ENCODE measurements around the gene HACE1. TPM values are rescaled to one million over a fixed set of nuclear protein-coding genes. Genes with fewer than 3 reads are reported as not detected.

Gene HACE1
- total RNA-seq, 1 experiment from 2014 or later, result 13.0 TPM

- Histone ChIP-seq H3K27ac (ENCODE audit: low read length) (no peak overlapping the region), H3K4me3 (ENCODE audit: low read depth in 2 of 2, low read length in 2 of 2) (no peak overlapping the region), H3K4me1 (ENCODE audit: control insufficient read depth, insufficient read depth, low read length) (no peaks in the 10 kb centered on the region), H3K9me3 (ENCODE audit: control insufficient read depth, insufficient read depth, low read depth, low read length) (no peaks in the 10 kb centered on the region), H3K27me3 (ENCODE audit: control insufficient read depth, insufficient read depth, low read length) (no peaks in the 10 kb centered on the region), H3K36me3 (ENCODE audit: control insufficient read depth, insufficient read depth, low read length) (no peaks in the 10 kb centered on the region)
- CTCF ChIA-PET, result no interaction called here
- POLR2A ChIA-PET, result no interaction called here
- DNase-seq (ENCODE audit: low read depth, low spot score) (no peak), ATAC-seq (no peak)
- TF ChIP-seq POLR2AphosphoS5 (IDR thresholded peaks at IDR 0.05; ENCODE audit: low read depth, low read length), result no peak
- no peak for TF ChIP-seq TCF7L2 (IDR thresholded peaks at IDR 0.05; ENCODE audit: low read depth, low read length)
- no peak for TF ChIP-seq SIN3A (IDR thresholded peaks at IDR 0.05; ENCODE audit: borderline replicate concordance, insufficient read depth, low read depth, low read length)
- no peak for TF ChIP-seq REST (IDR thresholded peaks at IDR 0.05; ENCODE audit: insufficient read depth in 1 of 2, low read depth in 2 of 2, low read length in 1 of 2)
- TF ChIP-seq CTCF (IDR thresholded peaks at IDR 0.05), result no peak
- BruUV-seq (replicated peaks), result no TSS peak
- intact Hi-C loops (cut with micrococcal nuclease; ENCODE audit: unreplicated experiment), result no loop called here
- in situ Hi-C loops (cut with HindIII; ENCODE audit: low pct_unique_long_range_greater_than_20kb, low sequenced_read_pairs), result no loop called here
Measured at GRCh38 chr6:104718672-104719071, 141.0 kb downstream of the HACE1 start.

- no peaks in the 10 kb centered on the region for H3K9me3 ChIP-seq (ENCODE audit: control insufficient read depth, insufficient read depth, low read depth, low read length)
- intact Hi-C loops (cut with micrococcal nuclease; ENCODE audit: unreplicated experiment), result no loop called here
- no TSS peak for BruUV-seq (replicated peaks)
- in situ Hi-C loops (cut with HindIII; ENCODE audit: low pct_unique_long_range_greater_than_20kb, low sequenced_read_pairs), result no loop called here
- H3K36me3 ChIP-seq (ENCODE audit: control insufficient read depth, insufficient read depth, low read length), result no peaks in the 10 kb centered on the region
- CTCF ChIA-PET, result no interaction called here
- no peak for ATAC-seq
- no peaks in the 10 kb centered on the region for H3K27me3 ChIP-seq (ENCODE audit: control insufficient read depth, insufficient read depth, low read length)
- no peaks in the 10 kb centered on the region for H3K4me1 ChIP-seq (ENCODE audit: control insufficient read depth, insufficient read depth, low read length)
- TF ChIP-seq REST (IDR thresholded peaks at IDR 0.05; ENCODE audit: insufficient read depth in 1 of 2, low read depth in 2 of 2, low read length in 1 of 2), result no peak
- no peak for TF ChIP-seq TCF7L2 (IDR thresholded peaks at IDR 0.05; ENCODE audit: low read depth, low read length)
- TF ChIP-seq CTCF (IDR thresholded peaks at IDR 0.05), result no peak
- no peak for TF ChIP-seq POLR2AphosphoS5 (IDR thresholded peaks at IDR 0.05; ENCODE audit: low read depth, low read length)
- no peak for TF ChIP-seq SIN3A (IDR thresholded peaks at IDR 0.05; ENCODE audit: borderline replicate concordance, insufficient read depth, low read depth, low read length)
- no peak for DNase-seq (ENCODE audit: low read depth, low spot score)
- H3K4me3 ChIP-seq (ENCODE audit: low read depth in 2 of 2, low read length in 2 of 2), result no peak overlapping the region
- H3K27ac ChIP-seq (ENCODE audit: low read length), result no peak overlapping the region
- POLR2A ChIA-PET, result no interaction called here
Measured at GRCh38 chr6:104716858-104717257, 142.9 kb downstream of the HACE1 start.
